NCI-H82 treated with DMSO at 0.1 percent for 48 hours (cell line): Measurements from ENCODE around the gene DDOST.
A peak's percentile ranks its signal among the peaks of the same experiment; 100 is the strongest.
"Not testable (repeated sequence)": the region's sequence is repeated elsewhere in the genome, so short reads cannot be mapped to it uniquely, and the experiment has no call there.

Source experiments
- DNase-seq: peaks from one replicate; lab custom pipeline; 2025; ENCODE audit not compliant: unreplicated experiment; lab: John Stamatoyannopoulos, UW

DDOST gene

DNA sequence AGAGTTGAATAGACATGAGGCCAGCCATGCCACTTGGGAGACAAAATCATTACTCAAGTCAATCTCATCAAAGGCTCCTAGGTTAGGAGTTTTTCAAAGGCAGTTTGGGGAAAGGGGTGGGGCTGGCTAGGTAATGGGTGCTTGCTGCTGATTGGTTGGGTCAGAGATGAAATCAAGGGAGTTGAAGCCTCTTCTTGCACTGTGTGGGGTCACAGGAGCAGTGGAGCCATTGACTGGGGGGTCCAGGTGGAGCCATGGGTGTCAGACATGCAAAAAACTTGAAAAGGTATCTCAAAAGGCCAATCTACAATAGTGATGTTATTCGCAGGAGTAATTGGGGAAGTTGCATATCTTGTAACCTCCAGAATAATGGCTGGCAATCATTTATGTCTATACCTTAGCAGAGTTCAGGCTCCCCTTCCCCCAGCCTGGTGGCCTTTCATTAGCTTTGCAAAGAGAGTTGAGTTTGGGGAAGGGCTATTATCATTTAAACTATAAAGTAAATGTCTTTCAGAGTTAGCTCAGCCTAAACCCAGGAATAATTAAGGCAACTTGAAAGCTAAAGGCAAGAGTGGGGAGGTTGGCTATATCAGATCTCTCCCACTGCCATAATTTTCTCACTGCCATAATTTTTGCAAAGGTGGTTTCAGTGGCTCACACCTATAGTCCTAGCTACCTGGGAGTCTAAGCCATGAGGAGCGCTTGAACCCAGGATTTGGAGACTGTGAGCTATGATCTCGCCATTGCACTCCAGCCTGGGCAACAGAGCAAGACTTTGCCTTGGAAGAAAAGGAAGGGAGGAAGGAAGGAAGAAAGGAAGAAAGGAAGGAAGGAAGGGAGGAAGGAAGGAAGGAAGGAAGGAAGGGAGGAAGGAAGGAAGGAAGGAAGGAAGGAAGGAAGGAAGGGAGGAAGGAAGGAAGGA, 35.7 kb downstream of the DDOST start:
- no peak for DNase-seq

DNA sequence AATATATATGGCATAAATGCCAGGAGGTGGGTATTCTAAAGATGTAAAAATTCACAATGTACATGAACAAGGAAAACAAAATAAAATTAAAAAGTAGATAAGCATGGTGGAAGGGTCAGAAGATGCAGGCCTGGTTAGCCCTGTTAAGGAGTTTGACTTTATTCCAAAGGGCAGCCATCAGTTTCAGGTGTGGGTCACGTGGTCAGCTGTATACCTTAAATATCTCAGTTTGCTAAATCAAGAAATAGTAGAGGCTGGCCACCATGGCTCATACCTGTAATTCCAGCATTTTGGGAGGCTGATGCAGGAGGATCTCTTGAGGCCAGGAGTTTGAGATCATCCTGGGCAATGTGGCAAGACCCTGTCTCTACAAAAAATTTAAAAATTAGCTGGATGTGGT, 36.5 kb downstream of the DDOST start:
- no peak for DNase-seq

DNA sequence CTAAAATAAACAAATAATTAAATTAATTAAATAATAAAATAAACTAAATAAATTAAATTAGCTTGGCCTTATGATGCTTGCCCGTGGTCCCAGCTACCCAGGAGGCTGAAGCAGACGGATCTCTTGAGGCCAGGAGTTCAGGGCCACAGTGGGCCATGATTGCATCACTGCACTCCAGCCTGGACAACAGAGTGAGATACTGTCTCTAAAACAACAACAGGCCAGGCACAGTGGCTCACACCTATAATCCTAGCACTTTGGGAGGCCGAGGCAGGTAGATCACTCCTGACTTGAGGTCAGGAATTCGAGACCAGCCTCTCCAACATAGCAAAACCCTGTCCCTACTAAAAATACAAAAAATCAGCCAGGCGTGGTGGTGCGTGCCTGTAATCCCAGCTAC, 40.2 kb downstream of the DDOST start:
- no peak for DNase-seq

GRCh38 chr1:20619999-20620398, 41.2 kb downstream of the DDOST start:
- DNase-seq: no peak

DNA sequence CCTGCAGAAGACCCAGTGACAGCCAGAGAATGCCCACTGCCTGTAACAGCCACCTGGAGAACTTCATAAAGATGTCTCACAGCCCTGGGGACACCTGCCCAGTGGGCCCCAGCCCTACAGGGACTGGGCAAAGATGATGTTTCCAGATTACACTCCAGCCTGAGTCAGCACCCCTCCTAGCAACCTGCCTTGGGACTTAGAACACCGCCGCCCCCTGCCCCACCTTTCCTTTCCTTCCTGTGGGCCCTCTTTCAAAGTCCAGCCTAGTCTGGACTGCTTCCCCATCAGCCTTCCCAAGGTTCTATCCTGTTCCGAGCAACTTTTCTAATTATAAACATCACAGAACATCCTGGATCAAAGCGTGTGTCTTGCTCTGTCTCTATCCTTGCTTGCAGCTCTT, 42.6 kb downstream of the DDOST start:
- DNase-seq: no peak

DNA sequence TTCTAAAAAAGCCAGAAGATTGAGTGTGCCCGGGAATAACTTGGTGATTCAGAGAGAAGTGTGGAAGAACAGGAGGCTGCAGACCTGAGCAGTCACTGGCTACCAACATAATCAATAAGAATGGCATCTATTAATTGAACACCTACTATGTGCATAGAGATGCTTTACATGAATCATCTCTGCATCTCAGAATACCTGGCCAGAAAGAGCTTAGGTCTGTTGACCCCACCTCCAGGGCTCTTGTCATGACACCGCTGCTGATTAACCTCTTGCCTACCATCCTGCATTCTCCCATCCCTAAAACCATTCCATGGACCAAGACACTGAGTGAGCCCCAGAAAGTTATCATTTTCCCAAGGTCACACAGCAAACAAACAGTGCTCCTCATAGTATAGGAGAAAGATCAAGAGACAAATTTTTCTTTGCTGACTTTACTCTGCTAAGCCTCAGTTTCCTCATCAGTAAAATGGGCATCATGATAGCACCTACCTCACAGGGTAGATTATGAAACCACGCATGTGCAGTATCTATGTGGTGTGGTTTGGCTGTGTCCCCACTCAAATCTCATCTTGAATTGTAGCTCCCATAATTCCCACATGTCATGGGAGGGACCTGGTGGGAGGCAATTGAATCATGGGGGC, 44.2 kb downstream of the DDOST start:
- DNase-seq: no peak

DNA sequence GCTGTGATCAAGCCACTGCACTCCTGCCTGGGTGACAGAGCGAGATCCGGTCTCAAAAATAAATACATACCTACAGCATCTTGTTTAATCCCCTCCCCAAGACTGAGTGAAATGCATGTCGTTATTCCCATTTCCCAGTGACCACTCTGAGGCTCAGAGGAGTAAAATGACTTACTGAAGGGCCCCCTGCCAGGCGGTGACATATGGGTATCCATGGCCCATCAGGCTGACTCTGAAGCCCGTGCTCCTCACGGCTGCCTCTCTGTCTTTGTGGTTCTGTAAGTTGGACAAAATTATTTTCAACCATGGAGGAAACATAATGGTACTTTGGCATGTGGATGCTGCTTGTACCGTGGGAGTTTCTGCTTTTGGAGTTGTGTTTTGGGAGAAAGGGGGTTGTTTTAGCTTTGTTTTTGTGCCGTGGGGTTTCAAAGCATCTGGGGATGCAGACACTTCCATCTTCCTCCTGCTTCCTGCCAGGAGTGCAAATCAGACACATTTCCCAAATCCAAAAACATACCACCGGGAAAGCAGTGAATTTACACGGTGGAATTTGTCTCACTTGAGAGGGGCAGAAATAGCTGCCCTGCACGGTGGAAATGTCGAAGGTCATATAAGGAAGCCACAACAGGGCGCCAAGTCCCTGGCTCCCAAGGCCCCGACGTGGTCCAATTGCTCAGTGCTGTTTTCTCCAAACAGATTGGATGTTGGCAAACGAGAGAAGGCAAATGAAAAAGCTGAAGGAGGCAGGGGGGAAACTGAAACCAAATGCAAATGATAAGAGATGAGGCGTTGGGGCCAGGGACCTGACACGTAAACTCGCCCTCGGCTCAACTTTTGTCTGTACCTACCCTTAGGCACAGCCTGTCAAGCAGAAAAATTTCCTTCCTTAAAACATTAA, 45.0 kb downstream of the DDOST start:
- no peak for DNase-seq

DNA sequence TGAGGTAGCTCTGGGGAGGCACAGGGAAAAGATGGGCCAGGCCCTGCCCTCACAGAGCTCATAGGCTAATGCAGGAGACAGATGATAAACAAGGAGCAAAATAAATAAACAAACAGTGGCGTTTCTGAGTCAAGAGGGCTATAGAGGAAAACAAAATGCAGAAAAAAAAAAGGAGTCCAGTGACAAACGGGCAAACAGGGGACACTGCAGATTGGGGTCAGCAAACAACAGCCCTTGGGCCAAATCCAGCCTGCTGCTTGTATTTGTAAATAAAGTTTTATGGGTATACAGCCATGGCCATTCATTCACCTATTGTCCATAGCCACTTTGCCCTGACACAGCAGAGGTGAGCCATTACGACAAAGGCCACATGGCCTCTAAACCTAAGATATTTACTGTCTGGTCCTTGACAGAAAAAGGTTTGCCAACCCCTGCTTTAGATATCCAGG, 47.0 kb downstream of the DDOST start:
- no peak for DNase-seq

- peak; percentile 34 for DNase-seq
These were observed 48.9 kb downstream of the DDOST start for GRCh38 chr1:20612221-20612746.

DNA sequence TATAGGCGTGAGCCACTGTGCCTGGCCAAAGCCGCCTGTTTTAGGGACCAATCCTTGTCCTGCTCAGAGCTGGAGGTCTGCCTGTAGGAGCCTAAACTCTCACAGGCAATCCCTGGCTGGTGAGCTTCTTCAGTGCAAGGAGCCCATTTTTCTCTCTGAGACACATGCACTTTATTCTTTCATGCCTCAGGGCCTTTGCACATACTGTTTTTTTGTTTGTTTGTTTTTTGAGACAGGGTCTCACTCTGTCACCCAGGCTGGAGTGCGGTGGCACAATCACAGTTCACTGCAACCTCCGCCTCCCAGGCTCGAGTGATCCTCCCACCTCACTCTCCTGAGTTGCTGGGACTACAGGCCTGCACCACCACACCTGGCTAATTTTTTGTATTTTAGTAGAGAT, 49.5 kb downstream of the DDOST start:
- DNase-seq: no peak

- no peak for DNase-seq
These were observed 50.2 kb downstream of the DDOST start for GRCh38 chr1:20610970-20611369.

DNA sequence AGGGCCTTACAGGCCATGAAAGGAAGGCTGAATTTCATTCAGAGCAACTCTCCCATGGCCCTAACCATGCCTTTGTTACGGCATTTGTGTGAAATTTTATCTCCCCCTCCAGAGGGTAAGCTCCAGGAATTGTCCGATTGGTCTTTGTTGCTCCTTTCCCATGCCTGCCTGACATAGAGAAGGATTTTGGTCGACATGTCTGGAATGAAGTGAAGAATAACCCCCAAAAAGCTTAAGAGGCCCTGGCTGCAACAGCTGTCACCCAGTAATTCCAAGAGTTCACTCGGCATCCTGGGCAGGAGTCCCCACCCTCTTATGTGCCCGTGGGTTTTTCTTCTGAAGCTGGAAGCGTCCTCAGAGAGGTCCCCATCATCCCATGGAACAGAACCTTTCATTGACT, 51.6 kb downstream of the DDOST start:
- DNase-seq: peak; percentile 73

- DNase-seq: not testable (repeated sequence)
These were observed 54.2 kb downstream of the DDOST start for GRCh38 chr1:20606801-20607570.

DNA sequence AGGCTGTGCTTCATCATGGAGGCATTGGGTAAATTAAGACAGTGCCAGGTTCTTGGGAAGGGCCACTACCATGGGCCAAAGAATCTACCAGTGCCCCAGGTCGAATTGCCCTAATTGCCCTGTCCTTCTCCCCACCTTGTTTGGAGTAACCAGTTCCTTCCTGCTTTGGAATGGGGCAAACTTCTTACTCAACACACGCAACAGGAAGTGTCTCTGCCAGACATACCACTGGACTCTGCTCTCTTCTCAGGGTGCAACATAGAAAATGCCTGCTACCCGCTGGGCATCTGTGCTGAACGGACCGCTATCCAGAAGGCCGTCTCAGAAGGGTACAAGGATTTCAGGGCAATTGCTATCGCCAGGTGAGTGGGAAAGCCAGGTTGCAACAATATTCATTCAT, 56.5 kb downstream of the DDOST start:
- no peak for DNase-seq

- no peak for DNase-seq
These were observed 57.4 kb downstream of the DDOST start for GRCh38 chr1:20603504-20604464.

- no peak for DNase-seq
These were observed 58.2 kb downstream of the DDOST start for GRCh38 chr1:20602851-20603450.
